GM19438 (cell line): ENCODE results near the gene IGFN1.
"Not testable (repeated sequence)": the region's sequence is repeated elsewhere in the genome, so short reads cannot be mapped to it uniquely, and the experiment has no call there.

Source experiments
- ATAC-seq: cut with Tn5 transposase; IDR thresholded peaks from one replicate; pipeline ENCODE4 v1.9.1; 2021; ENCODE audit warnings: low read depth; ENCODE audit not compliant: unreplicated experiment

IGFN1 gene

GRCh38 chr1:201239646-201240045, 49.0 kb downstream of the IGFN1 start:
- not testable (repeated sequence) for ATAC-seq

GRCh38 chr1:201240171-201240570, 49.5 kb downstream of the IGFN1 start:
- ATAC-seq: no peak

DNA sequence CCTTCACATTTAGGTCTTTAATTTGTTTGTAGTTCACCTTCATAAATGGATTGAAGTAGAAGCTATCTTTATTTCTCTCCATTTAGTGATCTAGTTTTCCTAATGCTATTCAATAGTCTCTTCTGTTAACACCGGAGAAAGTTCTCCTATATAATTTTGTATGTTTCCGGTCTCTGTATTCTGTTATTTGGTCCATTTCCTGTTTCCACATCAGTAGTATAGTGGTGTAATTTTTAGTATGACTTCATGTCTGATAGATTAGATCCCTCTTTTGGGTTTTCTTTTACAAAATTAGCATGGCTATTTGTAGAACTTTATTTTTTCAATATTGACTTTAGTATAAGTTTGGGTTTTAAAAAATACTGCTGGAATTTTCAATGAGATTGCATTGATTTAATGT, 51.1 kb downstream of the IGFN1 start:
- ATAC-seq: no peak

DNA sequence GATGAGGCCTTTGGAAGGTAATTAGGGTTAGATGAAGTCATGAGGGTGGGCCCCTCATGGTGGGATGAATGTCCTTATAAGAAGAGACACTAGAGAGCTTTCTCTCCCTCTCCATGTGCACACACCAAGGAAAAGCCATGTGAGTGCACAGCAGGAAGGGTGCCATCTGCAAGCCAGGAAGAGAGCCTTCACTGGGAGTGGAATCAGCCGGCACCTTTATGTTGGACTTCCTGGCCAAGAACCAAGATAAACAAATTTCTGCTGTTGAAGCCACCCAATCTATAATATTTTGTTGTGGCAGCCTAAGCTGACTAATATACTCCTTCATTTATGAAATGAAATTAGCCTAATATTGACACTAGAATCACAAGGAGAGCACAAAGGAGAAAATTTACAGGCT, 54.5 kb downstream of the IGFN1 start:
- no peak for ATAC-seq

- no peak for ATAC-seq
Measured at GRCh38 chr1:201248721-201249559, 58.3 kb downstream of the IGFN1 start.

- ATAC-seq: no peak
Measured at GRCh38 chr1:201250326-201251011, 59.8 kb downstream of the IGFN1 start.

DNA sequence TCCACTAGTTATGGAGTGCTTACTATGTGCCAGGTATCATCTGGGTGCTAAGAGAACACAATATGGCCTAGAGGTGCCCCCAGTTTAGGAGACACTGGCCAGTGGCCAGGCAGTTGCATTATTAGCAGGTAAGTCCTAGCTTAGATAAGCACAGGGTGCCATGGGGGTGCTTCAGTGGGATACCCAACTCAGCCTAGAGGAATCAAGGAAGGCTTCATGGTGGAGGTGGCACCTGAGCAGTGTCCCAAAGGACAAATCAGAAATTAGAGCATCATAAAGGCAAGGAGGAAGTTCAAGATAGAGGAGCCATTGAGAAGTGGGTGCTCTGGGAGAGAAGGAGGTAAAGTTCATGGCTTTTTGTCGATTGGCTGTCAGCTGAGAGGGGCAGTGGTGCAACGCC, 60.8 kb downstream of the IGFN1 start:
- no peak for ATAC-seq

- no peak for ATAC-seq
Measured at GRCh38 chr1:201251851-201252430, 61.3 kb downstream of the IGFN1 start.

DNA sequence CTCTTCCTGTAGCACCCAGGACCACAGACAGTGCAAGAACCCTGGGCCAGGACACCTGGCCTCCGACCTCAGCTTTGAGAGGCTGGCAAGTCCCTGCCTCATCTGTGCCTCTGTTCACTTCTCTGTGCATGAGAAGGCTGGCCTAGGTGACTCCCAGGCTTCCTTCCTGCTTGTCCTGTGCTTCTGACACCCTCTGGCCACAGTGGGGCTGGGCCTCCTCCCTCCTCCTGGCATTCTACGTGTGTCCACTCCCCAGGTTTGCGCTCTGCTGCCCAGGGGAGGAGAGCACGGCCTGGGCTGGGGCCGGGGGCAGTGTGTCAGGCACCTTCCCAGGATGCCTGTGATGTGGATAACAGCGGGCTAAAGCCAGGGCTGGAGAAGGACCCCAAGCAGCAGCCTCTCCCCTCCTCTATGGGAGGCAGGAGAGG, 62.3 kb downstream of the IGFN1 start:
- no peak for ATAC-seq

GRCh38 chr1:201253411-201253810, 62.8 kb downstream of the IGFN1 start:
- ATAC-seq: no peak

- ATAC-seq: no peak
Measured at GRCh38 chr1:201253906-201254624, 63.4 kb downstream of the IGFN1 start.

DNA sequence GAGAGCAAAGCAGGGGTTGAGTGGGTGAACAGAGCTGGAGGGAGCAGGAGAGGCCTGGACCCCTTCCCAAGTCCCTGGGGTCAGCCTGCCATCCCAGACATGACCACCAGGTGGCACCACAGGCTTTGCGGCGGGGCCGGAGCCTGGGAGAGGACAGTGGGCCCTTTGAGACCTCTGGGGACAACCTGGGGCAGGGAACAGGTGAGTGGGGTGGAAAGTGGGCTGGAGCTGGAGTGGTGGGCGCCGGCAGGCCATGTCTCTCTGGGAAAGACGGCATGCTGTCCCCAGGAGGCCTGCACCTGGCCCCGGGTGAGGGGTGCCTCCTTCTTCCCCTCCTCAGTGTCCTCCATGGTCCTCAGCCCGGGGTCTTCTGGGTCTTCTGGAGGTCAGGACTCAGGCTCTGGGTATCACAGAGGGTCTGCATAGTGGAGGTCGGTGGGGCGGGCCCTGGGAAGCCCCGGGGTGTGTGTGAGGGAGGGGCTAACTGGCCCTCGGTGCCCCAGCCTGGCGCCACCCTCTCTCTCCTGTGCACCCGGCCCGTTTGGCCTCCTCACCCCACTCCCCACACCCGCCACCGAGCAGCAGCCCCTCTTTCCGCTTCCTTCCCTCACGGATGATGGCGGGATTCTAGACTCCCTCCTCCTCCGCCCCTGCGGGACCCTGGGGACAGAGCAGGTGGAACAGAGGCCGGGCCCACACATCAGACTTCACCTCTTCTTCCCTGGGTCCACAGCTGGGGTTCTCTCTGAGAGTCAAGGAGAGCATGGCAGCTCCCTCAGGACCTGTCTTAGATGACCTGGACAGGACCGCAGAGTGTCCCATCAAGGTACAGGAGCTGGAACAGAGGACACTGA, 64.2 kb downstream of the IGFN1 start:
- ATAC-seq: no peak

DNA sequence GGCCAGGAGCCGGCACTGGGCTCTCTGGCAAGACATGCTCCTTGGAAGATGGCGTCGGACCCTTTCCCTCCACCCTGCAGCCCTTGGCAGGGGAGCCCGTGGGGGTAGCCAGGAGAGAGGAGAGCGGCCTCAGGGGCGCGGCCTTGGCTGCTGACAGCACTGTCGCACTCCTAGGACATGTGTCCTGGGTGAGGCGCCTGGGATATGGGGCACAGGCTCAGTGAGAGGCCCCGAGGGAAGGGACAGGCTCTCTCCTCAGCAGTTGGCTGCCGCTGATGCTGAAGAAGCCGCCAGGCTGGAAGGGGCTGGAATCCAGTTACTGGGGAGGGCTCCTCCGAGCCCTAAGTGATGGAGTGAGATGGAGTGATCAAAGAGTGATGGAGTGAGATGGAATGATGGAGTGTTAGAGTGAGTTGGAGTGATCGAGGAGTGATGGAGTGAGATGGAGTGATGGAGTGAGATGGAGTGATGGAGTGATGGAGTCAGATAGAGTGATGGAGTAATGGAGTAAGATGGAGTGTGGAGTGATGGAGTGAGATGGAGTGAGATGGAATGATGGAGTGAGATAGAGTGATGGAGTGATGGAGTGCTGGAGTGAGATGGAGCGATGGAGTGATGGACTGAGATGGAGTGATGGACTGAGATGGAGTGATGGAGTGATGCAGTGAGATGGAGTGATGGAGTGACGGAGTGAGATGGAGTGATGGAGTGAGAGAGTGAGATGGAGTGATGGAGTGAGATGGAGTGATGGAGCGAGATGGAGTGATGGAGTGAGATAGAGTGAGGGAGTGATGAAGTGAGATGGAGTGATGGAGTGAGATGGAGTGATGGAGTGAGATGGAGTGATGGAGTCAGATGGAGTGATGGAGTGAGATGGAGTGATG, 65.1 kb downstream of the IGFN1 start:
- no peak for ATAC-seq

GRCh38 chr1:201258132-201258531, 67.5 kb downstream of the IGFN1 start:
- ATAC-seq: not testable (repeated sequence)

- no peak for ATAC-seq
Measured at GRCh38 chr1:201258763-201259230, 68.2 kb downstream of the IGFN1 start.

GRCh38 chr1:201259476-201260235, 69.0 kb downstream of the IGFN1 start:
- no peak for ATAC-seq

DNA sequence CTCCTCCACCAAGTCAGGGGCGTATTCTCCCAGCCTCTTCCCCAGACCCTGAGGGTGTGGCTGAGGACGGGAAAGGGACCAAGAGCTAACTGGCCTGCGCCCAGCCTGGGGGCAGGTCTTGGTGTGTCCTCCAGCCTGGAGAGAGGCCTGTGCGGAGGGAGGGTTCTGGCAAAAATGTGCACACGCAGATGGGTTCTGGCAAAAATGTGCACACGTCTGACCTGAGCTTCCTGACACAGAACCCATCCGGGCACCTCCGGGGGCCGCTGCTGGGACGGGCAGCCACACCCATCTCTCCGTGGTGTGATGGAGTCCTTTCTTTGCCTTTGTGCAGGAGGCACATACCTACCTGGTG, 69.6 kb downstream of the IGFN1 start:
- no peak for ATAC-seq

DNA sequence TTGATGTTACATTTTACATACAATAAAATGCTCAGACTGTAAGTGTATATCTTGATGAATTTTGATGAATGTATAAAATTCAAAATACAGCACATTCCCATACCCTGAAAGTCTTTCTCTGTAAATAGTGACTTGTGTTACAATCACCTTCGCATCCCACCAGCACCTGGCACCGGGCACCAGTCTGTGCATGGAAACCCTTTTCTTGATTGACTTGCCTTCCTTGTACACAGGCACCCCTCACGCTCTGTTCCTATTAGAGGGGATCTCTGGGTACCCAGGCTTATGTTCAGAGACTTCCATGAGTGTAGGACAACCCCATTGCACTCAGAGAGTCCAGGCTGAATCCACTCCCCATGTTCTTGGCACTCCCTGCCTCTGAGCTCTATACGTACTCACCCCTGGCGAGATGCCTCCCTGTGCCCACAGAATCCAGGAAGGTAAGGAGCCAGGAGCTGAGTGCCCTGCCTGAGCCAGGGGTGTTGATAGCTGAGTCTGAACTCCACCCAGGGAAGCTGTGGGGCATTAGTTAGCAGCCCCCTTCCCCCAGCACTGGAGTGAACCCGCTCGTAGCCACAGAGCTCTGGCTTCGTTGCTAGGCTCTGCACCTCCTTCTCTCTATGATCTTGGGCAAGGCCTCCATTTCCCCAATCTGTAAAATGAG, 70.2 kb downstream of the IGFN1 start:
- no peak for ATAC-seq
